Subcutaneous adipose tissue (tissue), 4 donors: ENCODE results near the gene MAPT. TPM values are rescaled to one million over a fixed set of nuclear protein-coding genes. Genes with fewer than 3 reads are reported as not detected.

Experiments
- CTCF ChIP-seq: fragments of 450-650 bp; IDR thresholded peaks from one replicate; pipeline ENCODE4 v1.5.1; 2016; ENCODE audit warnings: low read depth, mild to moderate bottlenecking, control low read depth, antibody characterized with exemption, moderate library complexity
- total RNA-seq, 4 donors: library from RNA; depleted of rRNA; stranded (reverse); fragments of >200 nt; gene quantifications; one replicate each; pipeline ENCODE4 v1.1.0, GENCODE V29; 2016

The MAPT gene
- total RNA-seq, 4 donors from 2014 or later, result 5.3 to 21.3 (median 9.4) TPM

GRCh38 chr17:45863857-45864654 is 30.3 kb upstream of the MAPT start:
- TF ChIP-seq CTCF, result no peak

- TF ChIP-seq CTCF, result no peak
Observed at GRCh38 chr17:45867171-45867570, 27.2 kb upstream of the MAPT start.

GRCh38 chr17:45867702-45868101 is 26.7 kb upstream of the MAPT start:
- no peak for TF ChIP-seq CTCF

- no peak for TF ChIP-seq CTCF
Observed at GRCh38 chr17:45868276-45868675, 26.1 kb upstream of the MAPT start.

- no peak for TF ChIP-seq CTCF
Observed at GRCh38 chr17:45869676-45870341, 24.5 kb upstream of the MAPT start.

- no peak for TF ChIP-seq CTCF
Observed at GRCh38 chr17:45870342-45870974, 23.9 kb upstream of the MAPT start.

- TF ChIP-seq CTCF, result no peak
Observed at GRCh38 chr17:45871718-45872117, 22.6 kb upstream of the MAPT start.
